A673 (cell line): ENCODE data around the gene SOX30.

ENCODE experiments used
- CTCF ChIP-seq: fragments of 300-800, 200-600 bp; sonication (generic); conservative IDR thresholded peaks from 2 replicates; pipeline ENCODE4 v1.5.1; 2017; ENCODE audit warnings: low read depth, mild to moderate bottlenecking, antibody characterized with exemption, low read length, moderate library complexity, mixed read lengths
- EZH2 ChIP-seq: fragments of 200-600 bp; sonication (generic); IDR thresholded peaks from 2 replicates; pipeline ENCODE4 v1.6.1; 2017; ENCODE audit warnings: borderline replicate concordance, low read depth, mild to moderate bottlenecking, mixed read lengths, antibody characterized with exemption, low read length; ENCODE audit not compliant: poor library complexity, severe bottlenecking

DNA sequence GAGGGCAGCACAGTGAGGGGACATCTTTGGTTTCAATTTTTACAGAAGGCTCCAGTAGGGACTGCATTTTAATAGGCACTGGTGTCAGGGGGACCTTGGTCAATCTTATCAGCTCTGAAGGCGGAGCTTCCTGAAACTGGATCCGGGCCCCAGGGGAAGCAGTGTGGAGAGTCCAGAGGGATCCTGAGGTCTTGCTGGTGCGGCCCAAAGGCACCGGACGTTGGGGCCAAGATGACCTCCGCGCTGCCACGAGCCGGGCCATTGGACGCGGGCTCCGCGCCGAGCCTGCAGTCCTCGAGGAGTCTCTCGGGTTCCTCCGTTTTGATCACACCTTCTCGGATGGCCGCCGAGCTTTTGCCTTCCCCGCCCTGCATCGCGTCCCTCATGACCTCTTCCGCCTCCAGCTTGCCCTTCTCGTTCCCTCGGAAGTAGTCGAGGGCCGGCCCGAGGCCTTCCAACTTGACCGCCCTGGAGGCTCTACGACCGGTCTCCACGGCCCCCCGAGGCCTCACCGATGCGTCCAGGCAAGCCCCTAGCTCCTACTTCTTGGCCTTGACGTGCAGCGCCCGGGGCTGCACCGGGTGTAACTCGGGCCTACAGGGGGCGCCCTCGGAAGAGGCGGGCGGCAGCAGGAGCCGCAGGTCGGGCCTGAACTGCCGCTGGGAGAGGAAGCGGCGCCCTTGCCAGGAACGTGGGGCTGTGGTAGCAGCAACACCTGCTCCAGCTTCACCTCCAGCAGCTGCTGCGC is 37.9 kb upstream of the SOX30 start:
- TF ChIP-seq EZH2 (no peak), CTCF (no peak)
